Occipital lobe (tissue), 2 donors: ENCODE measurements around the gene ZNF552. TPM values are rescaled to one million over a fixed set of nuclear protein-coding genes. Genes with fewer than 3 reads are reported as not detected.
A peak's percentile ranks its signal among the peaks of the same experiment; 100 is the strongest.
"Not testable (repeated sequence)": the region's sequence is repeated elsewhere in the genome, so short reads cannot be mapped to it uniquely, and the experiment has no call there.

Source experiments
- DNase-seq: peaks from one replicate; lab custom pipeline; 2025; lab: John Stamatoyannopoulos, UW
- total RNA-seq: library from RNA; depleted of rRNA; stranded (reverse); fragments of >200 nt; gene quantifications from one replicate; pipeline ENCODE4 v1.2.3, GENCODE V29; 2014

Gene ZNF552
- total RNA-seq = 9.7 TPM

- peak; percentile 81 for DNase-seq
Measured at GRCh38 chr19:57814505-57815246, at the start of gene ZNF552. Gene ZNF552 (minus strand): TSS chr19:57814913. CDS start chr19:57814743, 170 bp downstream.

GRCh38 chr19:57862351-57862750 is 47.6 kb upstream of the ZNF552 start:
- not testable (repeated sequence) for DNase-seq

- not testable (repeated sequence) for DNase-seq
Measured at GRCh38 chr19:57854117-57854516, 39.4 kb upstream of the ZNF552 start.

DNA sequence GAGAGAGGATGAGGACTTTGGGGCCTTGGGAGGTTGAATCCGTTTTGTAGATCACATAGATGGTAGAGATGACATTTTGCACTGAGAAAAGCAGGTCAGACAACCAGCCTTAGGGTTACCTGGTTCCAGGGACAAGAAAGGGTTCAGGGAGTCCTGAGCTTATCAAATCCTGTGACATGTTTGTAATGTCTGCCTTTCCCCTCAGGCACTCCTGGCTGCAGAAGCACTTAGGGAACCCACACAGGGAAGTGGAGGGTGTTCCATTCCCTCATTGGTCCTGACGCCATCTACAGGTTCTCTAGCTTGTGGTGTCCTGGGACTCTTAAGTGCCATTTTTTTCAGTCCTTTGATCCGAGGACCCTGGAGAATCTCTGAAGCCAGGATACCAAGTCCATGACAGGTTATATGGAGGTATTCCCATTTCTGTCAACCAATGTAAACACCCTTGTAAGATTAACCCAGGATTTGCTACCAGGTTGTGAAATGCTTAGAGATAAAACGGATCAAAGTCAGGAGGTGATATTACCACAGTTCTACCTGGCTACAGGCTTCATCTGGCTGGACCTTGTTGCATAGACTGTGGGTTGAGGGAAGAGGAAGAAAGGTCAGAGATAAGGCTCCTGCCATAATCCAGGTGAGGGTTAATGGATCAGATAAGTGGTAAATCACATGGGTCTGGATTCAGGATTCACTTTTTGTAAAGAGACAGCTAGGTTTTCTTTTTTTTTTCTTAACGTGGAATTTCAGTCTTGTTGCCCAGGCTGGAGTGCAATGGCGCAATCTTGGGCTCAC is 37.3 kb upstream of the ZNF552 start:
- DNase-seq = not testable (repeated sequence)

GRCh38 chr19:57850553-57851017 is 35.9 kb upstream of the ZNF552 start:
- DNase-seq = no peak

GRCh38 chr19:57849666-57850473 is 35.2 kb upstream of the ZNF552 start, which contains the start of gene ZNF587:
Gene ZNF587 (plus strand): TSS chr19:57849859. CDS start chr19:57850039, 180 bp downstream.
- peak; percentile 75 for DNase-seq

GRCh38 chr19:57849162-57849665 is 34.5 kb upstream of the ZNF552 start:
- DNase-seq = not testable (repeated sequence)

DNA sequence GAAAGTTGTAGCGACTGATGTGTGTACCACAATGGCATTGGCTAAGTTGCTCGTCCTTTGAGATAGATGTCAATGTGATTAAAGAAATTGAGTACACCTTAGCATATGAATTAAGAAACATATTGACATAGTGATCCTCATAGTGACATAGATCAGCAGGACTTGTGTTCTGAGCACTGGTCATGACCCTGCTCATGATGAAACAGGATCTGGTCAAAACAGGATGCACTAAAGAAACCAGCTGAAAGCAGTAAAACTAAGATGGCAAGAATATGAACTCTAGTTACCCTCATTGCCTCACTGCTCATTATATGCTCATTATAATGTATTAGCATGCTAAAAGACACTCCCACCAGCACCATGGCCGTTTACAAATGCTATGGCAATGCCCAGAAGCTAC is 32.5 kb upstream of the ZNF552 start:
- not testable (repeated sequence) for DNase-seq

DNA sequence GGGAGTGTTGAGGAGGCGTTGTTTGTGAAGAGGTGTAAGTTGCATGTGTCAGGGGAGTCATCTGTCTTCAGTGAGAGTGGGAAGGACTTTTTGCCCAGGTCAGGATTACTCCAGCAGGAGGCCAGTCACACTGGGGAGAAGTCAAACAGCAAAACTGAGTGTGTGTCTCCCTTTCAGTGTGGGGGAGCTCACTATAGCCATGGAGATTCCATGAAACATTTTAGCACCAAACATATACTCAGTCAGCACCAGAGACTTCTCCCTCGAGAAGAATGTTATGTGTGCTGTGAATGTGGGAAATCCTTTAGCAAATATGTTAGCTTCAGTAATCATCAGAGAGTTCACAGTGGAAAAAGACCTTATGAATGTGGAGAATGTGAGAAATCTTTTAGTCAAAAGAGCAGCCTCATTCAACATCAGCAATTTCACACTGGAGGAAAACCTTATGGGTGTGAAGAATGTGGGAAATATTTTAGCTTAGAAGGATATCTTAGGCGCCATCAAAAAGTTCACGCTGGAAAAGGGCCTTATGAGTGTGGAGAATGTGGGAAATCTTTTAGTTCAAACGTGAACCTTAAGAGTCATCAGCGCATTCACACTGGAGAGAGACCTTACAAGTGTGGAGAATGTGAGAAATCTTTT is 26.5 kb upstream of the ZNF552 start:
- DNase-seq = no peak

DNA sequence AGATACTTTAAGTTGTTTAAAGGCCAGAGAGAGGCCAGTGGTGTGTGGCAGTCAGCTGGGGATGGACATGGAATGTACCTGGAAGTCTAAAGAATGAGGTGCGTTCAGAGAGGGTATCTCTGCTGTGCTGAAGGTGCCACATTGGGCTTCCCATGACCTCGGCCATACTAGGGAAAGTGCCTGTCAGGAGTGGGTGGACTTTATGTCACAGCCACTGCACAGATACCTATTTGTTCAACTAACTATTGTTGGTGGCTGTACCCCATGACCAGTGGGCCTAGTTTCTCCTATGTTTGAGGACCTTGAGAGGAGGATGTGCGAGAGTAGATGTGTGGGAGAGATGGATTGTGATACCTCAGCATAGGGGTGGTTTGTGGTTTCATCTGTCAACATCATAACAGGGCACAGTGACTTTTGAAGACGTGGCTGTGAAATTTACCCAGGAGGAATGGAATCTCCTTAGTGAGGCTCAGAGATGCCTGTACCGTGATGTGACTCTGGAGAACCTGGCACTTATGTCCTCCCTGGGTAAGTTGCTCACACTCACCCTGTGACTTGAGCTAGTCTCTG is 24.0 kb upstream of the ZNF552 start:
- not testable (repeated sequence) for DNase-seq

DNA sequence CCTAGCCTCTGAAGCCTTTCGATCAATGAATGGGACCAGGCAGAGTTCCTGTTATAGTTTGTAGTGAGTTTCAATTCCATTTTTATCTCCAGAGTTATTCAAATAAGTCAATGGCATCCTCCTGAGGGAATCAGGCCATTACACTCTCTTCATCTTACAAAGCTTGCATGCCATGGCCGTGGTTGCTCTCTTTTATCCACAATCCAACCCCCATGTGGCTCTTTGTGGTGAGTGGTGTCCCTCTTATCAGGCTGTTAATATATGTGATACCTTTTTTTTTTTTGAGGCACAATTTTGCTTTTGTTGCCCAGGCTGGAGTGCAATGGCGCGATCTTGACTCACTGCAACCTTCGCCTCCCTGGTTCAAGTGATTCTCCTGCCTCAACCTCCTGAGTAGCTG is 22.3 kb upstream of the ZNF552 start:
- not testable (repeated sequence) for DNase-seq

DNA sequence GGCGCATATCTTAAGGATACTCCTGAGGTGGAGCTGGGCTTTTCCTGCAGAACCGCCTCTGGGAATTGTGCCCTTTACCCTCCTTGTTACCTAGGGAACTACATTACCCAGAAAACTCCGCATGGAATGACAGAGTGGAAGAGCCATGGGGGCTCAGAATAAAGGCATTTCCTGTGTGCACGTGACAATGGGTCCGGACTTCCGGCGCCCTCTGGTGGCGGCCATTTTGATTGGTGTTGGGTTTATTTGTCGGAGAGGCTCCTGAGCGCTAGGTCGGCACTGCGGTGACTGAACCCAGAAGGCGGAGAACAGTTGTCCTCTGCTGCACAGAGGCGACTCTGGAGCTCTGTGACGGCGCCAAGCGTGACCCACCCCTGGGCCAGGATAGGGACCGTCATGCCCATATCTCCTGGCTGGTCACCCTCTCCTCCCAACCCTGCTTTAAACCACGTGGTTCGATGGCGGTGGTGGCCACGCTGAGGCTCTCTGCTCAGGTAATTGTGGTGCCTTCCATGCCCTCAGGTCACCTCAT is 15.4 kb upstream of the ZNF552 start, which contains the start of gene ZNF587B:
ZNF587B (plus strand) TSS at position 229 of the 532 bp plus-strand sequence; CDS start at position 459, 230 bp downstream.
- DNase-seq = peak; percentile 56

DNA sequence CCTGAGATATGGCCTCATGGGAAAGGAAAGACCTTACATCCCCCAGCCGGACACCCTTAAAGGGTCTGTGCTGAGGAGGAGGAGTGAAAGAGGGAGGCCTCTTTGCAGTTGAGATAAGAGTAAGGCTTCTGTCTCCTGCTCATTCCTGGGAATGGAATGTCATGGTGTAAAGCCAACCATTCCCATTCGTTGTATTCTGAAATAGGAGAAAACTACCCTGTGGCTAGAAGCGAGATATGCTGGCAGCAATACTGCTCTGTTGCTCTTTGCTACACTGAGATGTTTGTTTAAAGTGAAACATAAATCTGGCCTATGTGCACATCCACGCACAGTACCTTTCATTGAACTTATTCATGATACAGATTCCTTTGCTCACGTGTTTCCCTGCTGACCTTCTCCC is 14.6 kb upstream of the ZNF552 start:
- DNase-seq = no peak

DNA sequence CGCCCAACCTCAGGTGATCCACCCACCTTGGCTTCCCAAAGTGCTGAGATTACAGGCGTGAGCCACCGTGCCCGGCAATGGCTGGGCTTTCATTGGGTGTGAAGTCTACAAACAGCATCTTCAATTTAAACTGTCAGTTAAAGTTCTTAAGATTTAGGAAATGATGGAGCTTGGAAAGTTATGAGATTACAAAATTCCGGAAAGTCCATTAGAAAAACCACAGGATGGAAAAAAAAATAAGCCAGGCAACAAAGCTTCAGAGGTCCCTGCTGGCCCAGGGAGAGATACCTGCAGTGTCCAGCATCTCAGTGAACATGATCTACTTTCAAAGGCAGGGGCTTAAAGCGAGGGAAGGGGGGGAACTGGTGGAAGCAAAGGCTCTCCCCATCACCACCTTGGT is 10.8 kb upstream of the ZNF552 start:
- no peak for DNase-seq

GRCh38 chr19:57823608-57824007 is 8.9 kb upstream of the ZNF552 start:
- DNase-seq = not testable (repeated sequence)

DNA sequence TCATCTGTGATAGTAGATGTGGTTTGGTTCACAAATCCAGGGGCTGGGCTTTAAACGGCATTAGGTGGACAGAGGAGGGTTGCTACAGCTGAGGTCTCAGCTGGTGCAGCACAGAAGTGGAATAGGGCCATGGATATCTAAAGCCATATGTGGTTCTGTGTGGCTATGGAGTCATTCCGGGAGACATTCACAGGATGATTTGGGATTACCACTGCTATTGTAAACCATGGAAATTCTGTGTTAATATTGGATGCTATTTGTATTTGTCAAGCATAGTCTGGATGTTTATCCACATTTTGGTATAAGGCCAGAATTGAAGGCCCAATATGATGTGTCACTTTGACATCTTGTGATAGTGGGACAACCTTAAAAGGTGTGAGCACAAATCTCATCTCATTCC is 8.4 kb upstream of the ZNF552 start:
- DNase-seq = not testable (repeated sequence)

DNA sequence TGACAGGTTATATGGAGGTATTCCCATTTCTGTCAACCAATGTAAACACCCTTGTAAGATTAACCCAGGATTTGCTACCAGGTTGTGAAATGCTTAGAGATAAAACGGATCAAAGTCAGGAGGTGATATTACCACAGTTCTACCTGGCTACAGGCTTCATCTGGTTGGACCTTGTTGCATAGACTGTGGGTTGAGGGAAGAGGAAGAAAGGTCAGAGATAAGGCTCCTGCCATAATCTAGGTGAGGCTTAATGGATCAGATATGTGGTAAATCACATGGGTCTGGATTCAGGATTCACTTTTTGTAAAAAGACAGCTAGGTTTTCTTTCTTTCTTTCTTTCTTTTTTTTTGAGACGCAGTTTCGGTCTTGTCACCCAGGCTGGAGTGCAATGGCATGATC is 6.8 kb upstream of the ZNF552 start:
- DNase-seq = not testable (repeated sequence)

- DNase-seq = not testable (repeated sequence)
Measured at GRCh38 chr19:57821095-57821494, 6.4 kb upstream of the ZNF552 start.

DNA sequence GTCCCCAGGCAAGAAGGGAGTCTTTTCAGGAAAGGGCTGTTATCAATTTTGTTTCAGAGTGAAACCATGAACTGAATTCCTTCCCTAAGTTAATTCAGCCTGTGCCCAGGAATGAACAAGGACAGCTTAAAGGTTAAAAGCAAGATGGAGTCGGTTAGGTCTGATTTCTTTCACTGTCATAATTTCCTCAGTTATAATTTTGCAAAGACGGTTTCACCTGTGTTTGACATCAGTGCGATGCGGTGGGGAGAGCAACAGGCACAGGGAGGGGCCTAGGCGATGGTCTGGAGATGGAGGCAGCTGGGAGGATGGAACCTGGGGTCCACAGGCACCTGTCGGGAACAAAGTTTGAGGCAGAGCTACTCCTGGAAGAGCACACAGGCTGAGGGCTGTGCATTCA is 5.9 kb upstream of the ZNF552 start:
- no peak for DNase-seq
